KMS-11 (cell line): ENCODE measurements around the gene OSBPL9.

Source experiments
- H2AFZ ChIP-seq: fragments of 200-600 bp; sonication (generic); 2 replicates; pipeline ENCODE4 v1.6.1; 2016; ENCODE audit warnings: antibody characterized with exemption, mixed run types, low read depth
- H3K27ac ChIP-seq: fragments of 200-600 bp; sonication (generic); 2 replicates; pipeline ENCODE4 v1.6.1; 2016; ENCODE audit warnings: mild to moderate bottlenecking, mixed run types
- H3K27me3 ChIP-seq: fragments of 200-600 bp; sonication (generic); 2 replicates; pipeline ENCODE4 v1.6.1; 2017; ENCODE audit warnings: mild to moderate bottlenecking, low read depth, mixed run types, moderate library complexity; ENCODE audit not compliant: insufficient read depth
- H3K36me3 ChIP-seq: fragments of 200-600 bp; sonication (generic); 2 replicates; pipeline ENCODE4 v1.6.1; 2017; ENCODE audit warnings: mild to moderate bottlenecking, mixed run types; ENCODE audit not compliant: insufficient read depth
- H3K4me1 ChIP-seq: fragments of 200-600 bp; sonication (generic); 2 replicates; pipeline ENCODE4 v1.6.1; 2016; ENCODE audit warnings: mild to moderate bottlenecking, low read depth, mixed run types; ENCODE audit not compliant: poor library complexity, severe bottlenecking
- H3K4me2 ChIP-seq: fragments of 200-600 bp; sonication (generic); 2 replicates; pipeline ENCODE4 v1.7.0; 2016; ENCODE audit warnings: mild to moderate bottlenecking, mixed run types
- H3K4me3 ChIP-seq: fragments of 200-600 bp; sonication (generic); IDR thresholded peaks from 2 replicates; pipeline ENCODE4 v1.6.1; 2017; ENCODE audit warnings: low read depth, low read length, mixed read lengths; ENCODE audit not compliant: insufficient read depth
- H3K79me2 ChIP-seq: fragments of 200-600 bp; sonication (generic); 2 replicates; pipeline ENCODE4 v1.6.1; 2016; ENCODE audit warnings: low read depth, mixed run types; ENCODE audit not compliant: insufficient read depth
- H3K9ac ChIP-seq: fragments of 200-600 bp; sonication (generic); 2 replicates; pipeline ENCODE4 v1.6.1; 2016; ENCODE audit warnings: mild to moderate bottlenecking, mixed run types
- H4K20me1 ChIP-seq: fragments of 200-600 bp; sonication (generic); 2 replicates; pipeline ENCODE4 v1.6.1; 2016; ENCODE audit warnings: mild to moderate bottlenecking, mixed run types; ENCODE audit not compliant: insufficient read depth
- CTCF ChIP-seq: fragments of 200-600 bp; sonication (generic); conservative IDR thresholded peaks from 2 replicates; pipeline ENCODE4 v1.6.1; 2017; ENCODE audit warnings: low read depth, mild to moderate bottlenecking, antibody characterized with exemption, low read length, moderate library complexity, mixed read lengths

OSBPL9 gene

GRCh38 chr1:51581238-51581637, 35.7 kb upstream of the OSBPL9 start:
- Histone ChIP-seq H3K4me3 (no peak overlapping the region), H4K20me1 (no peaks in the 10 kb centered on the region), H3K27ac (no peak overlapping the region), H3K27me3 (no peaks in the 10 kb centered on the region), H3K4me1 (no peaks in the 10 kb centered on the region), H3K4me2 (no peak overlapping the region), H2AFZ (no peak overlapping the region), H3K9ac (no peak overlapping the region), H3K79me2 (no peaks in the 10 kb centered on the region), H3K36me3 (no peaks in the 10 kb centered on the region)
- no peak for TF ChIP-seq CTCF

GRCh38 chr1:51583532-51583931, 33.4 kb upstream of the OSBPL9 start:
- no peaks in the 10 kb centered on the region for H3K27me3 ChIP-seq
- no peak overlapping the region for H3K9ac ChIP-seq
- no peak for TF ChIP-seq CTCF
- H3K27ac ChIP-seq, result no peak overlapping the region
- H3K4me1 ChIP-seq, result no peaks in the 10 kb centered on the region
- no peak overlapping the region for H3K4me2 ChIP-seq
- H3K36me3 ChIP-seq, result no peaks in the 10 kb centered on the region
- H2AFZ ChIP-seq, result no peak overlapping the region
- no peak overlapping the region for H3K4me3 ChIP-seq
- H4K20me1 ChIP-seq, result no peaks in the 10 kb centered on the region
- H3K79me2 ChIP-seq, result no peaks in the 10 kb centered on the region

DNA sequence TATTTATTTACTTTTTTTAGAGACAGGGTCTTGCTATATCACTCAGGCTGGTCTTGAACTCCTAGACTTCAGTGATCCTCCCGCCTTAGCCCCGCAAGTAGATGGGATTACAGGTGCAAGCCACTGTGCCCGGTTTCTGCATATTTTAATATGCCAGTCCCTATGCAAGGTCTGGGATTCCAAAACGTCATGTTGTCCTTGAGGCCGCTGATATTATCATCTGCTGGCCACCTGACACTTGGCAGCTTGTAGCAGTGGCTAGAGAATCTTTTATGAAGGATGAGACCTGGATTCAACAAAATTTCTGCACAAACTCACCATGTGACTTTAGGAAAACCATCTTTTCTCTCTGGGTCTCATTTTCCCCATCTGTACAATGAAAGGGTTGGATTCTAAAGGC, 32.9 kb upstream of the OSBPL9 start:
- H4K20me1 ChIP-seq, result no peaks in the 10 kb centered on the region
- no peaks in the 10 kb centered on the region for H3K4me1 ChIP-seq
- no peak overlapping the region for H3K4me2 ChIP-seq
- no peak overlapping the region for H3K27ac ChIP-seq
- H3K9ac ChIP-seq, result no peak overlapping the region
- TF ChIP-seq CTCF, result no peak
- no peak overlapping the region for H3K4me3 ChIP-seq
- no peaks in the 10 kb centered on the region for H3K36me3 ChIP-seq
- H2AFZ ChIP-seq, result no peak overlapping the region
- H3K79me2 ChIP-seq, result no peaks in the 10 kb centered on the region
- H3K27me3 ChIP-seq, result no peaks in the 10 kb centered on the region

GRCh38 chr1:51592711-51593110, 24.2 kb upstream of the OSBPL9 start:
- TF ChIP-seq CTCF, result no peak

More at GRCh38 chr1:51592711-51593110, 24.2 kb upstream of the OSBPL9 start:
- no peaks in the 10 kb centered on the region for H4K20me1 ChIP-seq
- no peaks in the 10 kb centered on the region for H3K27me3 ChIP-seq
- H3K79me2 ChIP-seq, result no peaks in the 10 kb centered on the region
- H3K4me1 ChIP-seq, result no peaks in the 10 kb centered on the region
- no peak overlapping the region for H3K4me2 ChIP-seq
- no peaks in the 10 kb centered on the region for H3K36me3 ChIP-seq
- H3K27ac ChIP-seq, result no peak overlapping the region
- H3K9ac ChIP-seq, result no peak overlapping the region
- no peak overlapping the region for H3K4me3 ChIP-seq
- no peak overlapping the region for H2AFZ ChIP-seq
